ENCODE results near the gene OPRL1.
"Not testable (repeated sequence)": the region's sequence is repeated elsewhere in the genome, so short reads cannot be mapped to it uniquely, and the experiment has no call there.

Gene OPRL1

GRCh38 chr20:64081624-64081964, 1.7 kb downstream of the OPRL1 start:
- no peak for DNase-seq (ENCODE audit: low read depth in 1 of 2, low spot score in 1 of 2)
- in situ Hi-C loops (cut with HindIII; ENCODE audit: low pct_unique_long_range_greater_than_20kb, low sequenced_read_pairs): no loop called here
- no peak for TF ChIP-seq JUND (IDR thresholded peaks at IDR 0.05; ENCODE audit: low read depth)

DNA sequence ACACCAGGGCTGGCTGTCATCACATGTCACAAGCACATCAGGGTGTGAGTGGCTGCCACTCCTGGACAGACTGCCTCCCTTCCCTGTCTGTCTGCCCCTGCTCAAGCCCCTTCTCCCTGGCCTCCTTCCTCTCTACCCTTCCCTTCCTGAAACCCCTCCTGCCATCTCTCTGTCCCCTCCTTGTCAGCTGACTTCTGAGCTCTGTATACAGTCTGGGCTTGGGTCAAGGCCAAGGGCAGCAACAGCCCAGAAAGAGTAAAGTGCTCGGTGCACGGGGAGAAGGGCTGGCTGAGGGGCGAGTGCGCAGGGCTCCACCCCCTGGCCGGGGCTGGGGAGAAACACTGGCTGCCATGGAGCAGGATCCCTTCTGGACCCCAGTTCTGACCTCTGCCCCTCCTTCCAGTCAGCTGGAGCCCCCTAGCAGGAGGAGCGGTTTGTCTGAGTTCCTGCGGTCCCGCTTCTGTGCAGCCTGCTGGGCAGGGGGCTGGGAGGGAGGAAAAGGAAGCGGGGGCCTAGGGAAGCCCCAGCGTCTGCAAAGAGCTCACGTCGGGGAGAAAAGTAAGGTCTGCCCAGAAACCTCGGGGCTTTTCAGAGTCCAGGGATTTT, 2.3 kb downstream of the OPRL1 start:
- no peak for DNase-seq (ENCODE audit: low read depth in 1 of 2, low spot score in 1 of 2)
- no peak for TF ChIP-seq JUND (IDR thresholded peaks at IDR 0.05; ENCODE audit: low read depth)
- in situ Hi-C loops (cut with HindIII; ENCODE audit: low pct_unique_long_range_greater_than_20kb, low sequenced_read_pairs): no loop called here

DNA sequence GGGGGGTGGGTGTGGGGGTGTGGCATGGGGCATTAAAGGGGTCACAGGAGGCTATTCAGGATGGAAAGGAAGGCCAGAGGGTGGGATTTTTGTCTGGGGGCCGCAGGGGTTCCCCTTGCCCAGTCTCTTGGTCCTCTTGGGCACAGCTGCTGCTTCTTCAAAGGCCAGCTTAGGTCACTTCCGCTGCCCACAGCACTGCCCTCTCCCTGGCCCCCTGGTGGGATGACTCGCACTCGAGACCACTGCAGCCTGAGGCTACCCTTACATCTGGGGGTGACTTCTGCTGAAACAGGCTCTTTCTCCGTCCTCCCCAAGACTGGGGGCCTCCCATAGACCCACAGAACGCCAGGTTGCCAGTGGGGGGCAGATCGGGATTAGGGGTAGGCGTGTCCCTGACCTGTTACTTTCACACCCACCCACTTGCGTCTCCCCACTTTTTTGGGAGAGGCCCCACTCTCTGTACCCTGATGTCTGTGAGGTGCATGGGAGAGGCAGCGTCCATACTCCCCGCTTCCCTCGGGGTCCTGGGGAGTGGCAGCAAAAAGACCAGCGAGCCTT, 3.0 kb downstream of the OPRL1 start:
- TF ChIP-seq JUND (IDR thresholded peaks at IDR 0.05; ENCODE audit: low read depth): no peak
- DNase-seq (ENCODE audit: low read depth in 1 of 2, low spot score in 1 of 2): no peak
- in situ Hi-C loops (cut with HindIII; ENCODE audit: low pct_unique_long_range_greater_than_20kb, low sequenced_read_pairs): no loop called here

DNA sequence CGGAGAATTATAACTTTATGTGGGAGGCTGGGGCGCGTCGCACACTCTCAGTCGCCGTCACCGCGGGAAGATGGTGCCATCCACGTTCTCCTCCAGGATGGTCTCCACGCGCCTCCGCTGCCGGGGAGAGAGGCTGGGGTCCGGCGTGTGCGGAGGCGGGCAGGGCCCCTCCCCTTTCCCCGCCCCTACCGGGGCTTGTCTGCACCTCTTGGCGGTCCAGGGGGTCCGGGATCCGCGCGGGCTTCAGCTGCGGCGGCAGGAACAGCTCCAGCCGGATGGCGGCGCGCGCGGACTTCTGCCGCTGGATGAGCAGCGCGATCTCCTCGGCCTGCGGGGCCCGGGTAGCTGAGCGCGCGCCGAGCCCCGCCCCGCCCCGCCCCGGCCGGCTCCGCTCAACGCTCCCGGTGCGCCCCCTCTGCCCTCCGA, 3.5 kb downstream of the OPRL1 start:
- in situ Hi-C loops (cut with HindIII; ENCODE audit: low pct_unique_long_range_greater_than_20kb, low sequenced_read_pairs): no loop called here
- TF ChIP-seq JUND (IDR thresholded peaks at IDR 0.05; ENCODE audit: low read depth): no peak
- peak; percentile 76 to 77 for DNase-seq (ENCODE audit: low read depth in 1 of 2, low spot score in 1 of 2)

- TF ChIP-seq JUND (IDR thresholded peaks at IDR 0.05; ENCODE audit: low read depth): no peak
- in situ Hi-C loops (cut with HindIII; ENCODE audit: low pct_unique_long_range_greater_than_20kb, low sequenced_read_pairs): no loop called here
- DNase-seq (ENCODE audit: low read depth in 1 of 2, low spot score in 1 of 2): no peak
These were observed 4.2 kb downstream of the OPRL1 start, which contains the start of gene LKAAEAR1 for GRCh38 chr20:64083804-64084684. LKAAEAR1 (minus strand) TSS chr20:64084398; CDS start chr20:64084219, 179 bp downstream.

DNA sequence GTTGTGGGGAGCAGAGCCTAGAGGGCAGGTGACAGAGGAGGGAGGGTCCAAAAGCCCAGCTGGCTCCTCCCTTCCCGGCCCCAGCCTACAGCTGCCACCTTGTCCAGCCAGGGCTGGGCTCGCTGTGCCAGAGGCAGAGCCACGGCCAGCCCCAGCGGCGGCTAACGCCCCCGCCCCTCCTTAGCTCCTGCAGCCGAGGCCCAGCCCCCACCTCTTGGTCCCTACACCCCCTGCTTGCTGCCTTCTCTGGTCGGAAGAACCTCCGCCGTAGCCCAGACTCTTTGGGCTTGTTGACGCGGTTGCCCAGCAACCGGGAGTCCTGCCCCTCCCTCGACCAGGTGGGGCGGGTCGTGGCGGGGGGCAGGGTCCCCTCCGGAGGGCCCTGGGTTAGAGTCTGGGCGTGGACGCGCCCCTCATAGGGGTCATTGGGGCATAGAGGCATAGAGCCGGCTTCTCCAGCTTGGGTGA, 4.8 kb downstream of the OPRL1 start:
- TF ChIP-seq JUND (IDR thresholded peaks at IDR 0.05; ENCODE audit: low read depth): no peak

DNA sequence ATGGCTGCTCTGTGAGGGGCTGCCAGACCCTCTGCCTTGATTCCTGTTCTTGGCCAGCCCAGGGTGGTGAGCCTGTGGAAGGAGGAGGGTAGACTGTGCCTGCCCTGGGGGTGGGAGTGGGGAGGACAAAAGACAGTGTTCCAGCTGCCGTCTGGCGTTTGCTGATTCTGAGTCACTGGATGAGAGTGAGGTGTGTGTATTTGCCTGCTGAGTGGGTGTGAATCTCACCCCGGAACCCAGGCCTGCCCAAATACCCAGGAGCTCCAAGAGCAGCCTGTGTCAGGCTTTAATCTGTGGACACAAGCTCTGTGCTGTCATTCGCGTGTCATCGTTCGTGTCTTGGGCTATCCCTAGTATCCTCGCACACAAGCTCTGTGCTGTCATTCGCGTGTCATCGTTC, 6.9 kb downstream of the OPRL1 start:
- no peak for TF ChIP-seq JUND (IDR thresholded peaks at IDR 0.05; ENCODE audit: low read depth)
- no peak for DNase-seq (ENCODE audit: low read depth in 1 of 2, low spot score in 1 of 2)
- in situ Hi-C loops (cut with HindIII; ENCODE audit: low pct_unique_long_range_greater_than_20kb, low sequenced_read_pairs): no loop called here

More for the DNA sequence above, 4.8 kb downstream of the OPRL1 start:
- no peak for DNase-seq (ENCODE audit: low read depth in 1 of 2, low spot score in 1 of 2)
- in situ Hi-C loops (cut with HindIII; ENCODE audit: low pct_unique_long_range_greater_than_20kb, low sequenced_read_pairs): no loop called here

DNA sequence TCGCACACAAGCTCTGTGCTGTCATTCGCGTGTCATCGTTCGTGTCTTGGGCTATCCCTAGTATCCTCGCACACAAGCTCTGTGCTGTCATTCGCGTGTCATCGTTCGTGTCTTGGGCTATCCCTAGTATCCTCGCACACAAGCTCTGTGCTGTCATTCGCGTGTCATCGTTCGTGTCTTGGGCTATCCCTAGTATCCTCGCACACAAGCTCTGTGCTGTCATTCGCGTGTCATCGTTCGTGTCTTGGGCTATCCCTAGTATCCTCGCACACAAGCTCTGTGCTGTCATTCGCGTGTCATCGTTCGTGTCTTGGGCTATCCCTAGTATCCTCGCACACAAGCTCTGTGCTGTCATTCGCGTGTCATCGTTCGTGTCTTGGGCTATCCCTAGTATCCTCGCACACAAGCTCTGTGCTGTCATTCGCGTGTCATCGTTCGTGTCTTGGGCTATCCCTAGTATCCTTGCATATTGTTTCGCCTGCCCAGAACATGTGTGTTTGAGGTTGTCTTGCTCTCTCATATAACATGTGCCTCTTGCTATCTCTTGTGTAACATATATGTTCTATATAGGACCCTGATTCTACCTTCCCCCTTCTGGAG, 7.4 kb downstream of the OPRL1 start:
- DNase-seq (ENCODE audit: low read depth in 1 of 2, low spot score in 1 of 2); in situ Hi-C loops (cut with HindIII; ENCODE audit: low pct_unique_long_range_greater_than_20kb, low sequenced_read_pairs): not testable (repeated sequence)

DNA sequence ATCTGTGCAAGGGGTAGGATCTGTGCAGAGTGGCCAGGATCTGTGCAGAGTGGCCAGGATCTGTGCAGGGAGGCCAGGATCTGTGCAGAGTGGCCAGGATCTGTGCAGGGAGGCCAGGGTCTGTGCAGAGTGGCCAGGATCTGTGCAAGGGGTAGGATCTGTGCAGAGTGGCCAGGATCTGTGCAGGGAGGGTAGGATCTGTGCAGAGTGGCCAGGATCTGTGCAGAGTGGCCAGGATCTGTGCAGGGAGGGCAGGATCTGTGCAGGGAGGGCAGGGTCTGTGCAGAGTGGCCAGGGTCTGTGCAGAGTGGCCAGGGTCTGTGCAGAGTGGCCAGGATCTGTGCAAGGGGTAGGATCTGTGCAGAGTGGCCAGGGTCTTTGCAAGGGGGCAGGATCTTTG, 8.7 kb downstream of the OPRL1 start:
- DNase-seq (ENCODE audit: low read depth in 1 of 2, low spot score in 1 of 2); in situ Hi-C loops (cut with HindIII; ENCODE audit: low pct_unique_long_range_greater_than_20kb, low sequenced_read_pairs): not testable (repeated sequence)

- no peak for TF ChIP-seq JUND (IDR thresholded peaks at IDR 0.05; ENCODE audit: low read depth)
- peak in 1 of 2 experiments; percentile 52 for DNase-seq (ENCODE audit: low read depth in 1 of 2, low spot score in 1 of 2)
- in situ Hi-C loops (cut with HindIII; ENCODE audit: low pct_unique_long_range_greater_than_20kb, low sequenced_read_pairs): no loop called here
These were observed 10.3 kb downstream of the OPRL1 start for GRCh38 chr20:64090165-64090564.

DNA sequence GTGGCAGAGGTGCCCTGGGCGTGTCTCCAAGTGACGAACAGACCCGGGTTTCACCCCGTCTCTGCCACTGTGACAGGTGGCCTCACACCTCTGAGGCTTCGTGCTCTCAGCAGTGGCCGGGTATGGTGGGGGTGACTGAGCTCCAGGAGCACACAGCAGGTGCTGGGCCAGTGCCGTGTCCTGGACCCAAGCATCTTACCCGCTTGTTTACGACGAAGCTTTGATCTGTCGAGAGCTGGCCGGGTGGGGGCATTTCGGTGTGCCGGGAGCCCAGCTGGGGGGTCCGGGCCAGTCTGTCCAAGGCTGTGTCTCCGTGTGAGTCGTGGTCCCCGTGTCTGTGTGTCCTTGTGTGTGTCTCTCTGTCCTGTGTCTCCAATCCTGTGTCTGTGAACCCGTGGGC, 11.5 kb downstream of the OPRL1 start:
- no peak for DNase-seq (ENCODE audit: low read depth in 1 of 2, low spot score in 1 of 2)
- in situ Hi-C loops (cut with HindIII; ENCODE audit: low pct_unique_long_range_greater_than_20kb, low sequenced_read_pairs): no loop called here
- TF ChIP-seq JUND (IDR thresholded peaks at IDR 0.05; ENCODE audit: low read depth): no peak

- in situ Hi-C loops (cut with HindIII; ENCODE audit: low pct_unique_long_range_greater_than_20kb, low sequenced_read_pairs): no loop called here
- DNase-seq (ENCODE audit: low read depth in 1 of 2, low spot score in 1 of 2): no peak
- no peak for TF ChIP-seq JUND (IDR thresholded peaks at IDR 0.05; ENCODE audit: low read depth)
These were observed 11.9 kb downstream of the OPRL1 start for GRCh38 chr20:64091770-64092169.

All from T47D (cell line).